ENCODE results near the gene CTIF. TPM values are rescaled to one million over a fixed set of nuclear protein-coding genes. Genes with fewer than 3 reads are reported as not detected.

The CTIF gene
- total RNA-seq, 1 donor from 2014 or later, result 51.5 TPM

- DNase-seq (ENCODE audit: low spot score), result no peak
- Mint-ChIP-seq H3K27me3 (ENCODE audit: unreplicated experiment) (peaks cover 4% of the 10 kb centered on the region), H3K4me3 (ENCODE audit: unreplicated experiment) (no peak overlapping the region), H3K9me3 (ENCODE audit: unreplicated experiment) (no peaks in the 10 kb centered on the region), H3K36me3 (ENCODE audit: low read depth, unreplicated experiment) (peaks cover 13% of the 10 kb centered on the region), H3K4me1 (ENCODE audit: unreplicated experiment) (peaks cover 12% of the 10 kb centered on the region), H3K27ac (ENCODE audit: unreplicated experiment) (no peak overlapping the region)
- TF ChIP-seq, protein P1, sequence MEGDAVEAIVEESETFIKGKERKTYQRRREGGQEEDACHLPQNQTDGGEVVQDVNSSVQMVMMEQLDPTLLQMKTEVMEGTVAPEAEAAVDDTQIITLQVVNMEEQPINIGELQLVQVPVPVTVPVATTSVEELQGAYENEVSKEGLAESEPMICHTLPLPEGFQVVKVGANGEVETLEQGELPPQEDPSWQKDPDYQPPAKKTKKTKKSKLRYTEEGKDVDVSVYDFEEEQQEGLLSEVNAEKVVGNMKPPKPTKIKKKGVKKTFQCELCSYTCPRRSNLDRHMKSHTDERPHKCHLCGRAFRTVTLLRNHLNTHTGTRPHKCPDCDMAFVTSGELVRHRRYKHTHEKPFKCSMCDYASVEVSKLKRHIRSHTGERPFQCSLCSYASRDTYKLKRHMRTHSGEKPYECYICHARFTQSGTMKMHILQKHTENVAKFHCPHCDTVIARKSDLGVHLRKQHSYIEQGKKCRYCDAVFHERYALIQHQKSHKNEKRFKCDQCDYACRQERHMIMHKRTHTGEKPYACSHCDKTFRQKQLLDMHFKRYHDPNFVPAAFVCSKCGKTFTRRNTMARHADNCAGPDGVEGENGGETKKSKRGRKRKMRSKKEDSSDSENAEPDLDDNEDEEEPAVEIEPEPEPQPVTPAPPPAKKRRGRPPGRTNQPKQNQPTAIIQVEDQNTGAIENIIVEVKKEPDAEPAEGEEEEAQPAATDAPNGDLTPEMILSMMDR (IDR thresholded peaks at IDR 0.05; ENCODE audit: unreplicated experiment), result no peak
Measured at GRCh38 chr18:48862678-48863270, 323.9 kb downstream of the CTIF start.

GRCh38 chr18:48863432-48864065 lies 324.7 kb downstream of the CTIF start:
- no peak overlapping the region for H3K27ac Mint-ChIP-seq (ENCODE audit: unreplicated experiment)
- TF ChIP-seq, protein P1 (IDR thresholded peaks at IDR 0.05; ENCODE audit: unreplicated experiment), result no peak
- peaks cover 3% of the 10 kb centered on the region for H3K27me3 Mint-ChIP-seq (ENCODE audit: unreplicated experiment)
- H3K4me3 Mint-ChIP-seq (ENCODE audit: unreplicated experiment), result no peak overlapping the region
- no peaks in the 10 kb centered on the region for H3K9me3 Mint-ChIP-seq (ENCODE audit: unreplicated experiment)
- peaks cover 5% of the 10 kb centered on the region for H3K4me1 Mint-ChIP-seq (ENCODE audit: unreplicated experiment)
- H3K36me3 Mint-ChIP-seq (ENCODE audit: low read depth, unreplicated experiment), result peaks cover 5% of the 10 kb centered on the region
- DNase-seq (ENCODE audit: low spot score), result no peak

DNA sequence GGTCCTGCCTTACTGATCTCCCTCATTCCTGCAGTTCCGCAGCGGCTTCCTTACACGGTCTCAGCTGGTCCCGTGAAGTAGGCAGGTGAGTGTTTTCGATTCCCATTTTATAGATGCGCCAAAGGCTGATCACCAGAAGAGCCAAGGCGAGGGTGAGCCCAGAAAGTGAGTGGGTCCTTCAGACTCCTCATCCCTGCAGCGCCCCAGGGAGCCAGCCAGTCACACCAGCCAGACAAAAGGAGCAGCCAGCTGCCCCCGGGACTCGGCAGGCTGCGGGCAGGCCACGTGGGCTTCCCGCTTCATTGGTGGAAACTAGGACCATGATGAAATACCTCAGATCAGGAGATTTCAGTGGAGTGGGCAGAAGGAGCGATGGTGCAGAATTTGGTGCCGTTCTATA lies 326.0 kb downstream of the CTIF start:
- H3K9me3 Mint-ChIP-seq (ENCODE audit: unreplicated experiment), result no peaks in the 10 kb centered on the region
- peaks cover 4% of the 10 kb centered on the region for H3K36me3 Mint-ChIP-seq (ENCODE audit: low read depth, unreplicated experiment)
- H3K4me1 Mint-ChIP-seq (ENCODE audit: unreplicated experiment), result no peaks in the 10 kb centered on the region
- TF ChIP-seq, protein P1 (IDR thresholded peaks at IDR 0.05; ENCODE audit: unreplicated experiment), result no peak
- H3K27me3 Mint-ChIP-seq (ENCODE audit: unreplicated experiment), result peaks cover 4% of the 10 kb centered on the region
- no peak overlapping the region for H3K27ac Mint-ChIP-seq (ENCODE audit: unreplicated experiment)
- H3K4me3 Mint-ChIP-seq (ENCODE audit: unreplicated experiment), result no peak overlapping the region
- DNase-seq (ENCODE audit: low spot score), result no peak

- Mint-ChIP-seq H3K27ac (ENCODE audit: unreplicated experiment) (no peak overlapping the region), H3K9me3 (ENCODE audit: unreplicated experiment) (no peaks in the 10 kb centered on the region), H3K4me1 (ENCODE audit: unreplicated experiment) (no peaks in the 10 kb centered on the region), H3K4me3 (ENCODE audit: unreplicated experiment) (no peak overlapping the region), H3K36me3 (ENCODE audit: low read depth, unreplicated experiment) (peaks cover 4% of the 10 kb centered on the region), H3K27me3 (ENCODE audit: unreplicated experiment) (peaks cover 4% of the 10 kb centered on the region)
- no peak for DNase-seq (ENCODE audit: low spot score)
- TF ChIP-seq, protein P1 (IDR thresholded peaks at IDR 0.05; ENCODE audit: unreplicated experiment), result no peak
Measured at GRCh38 chr18:48866028-48866733, 327.4 kb downstream of the CTIF start.

DNA sequence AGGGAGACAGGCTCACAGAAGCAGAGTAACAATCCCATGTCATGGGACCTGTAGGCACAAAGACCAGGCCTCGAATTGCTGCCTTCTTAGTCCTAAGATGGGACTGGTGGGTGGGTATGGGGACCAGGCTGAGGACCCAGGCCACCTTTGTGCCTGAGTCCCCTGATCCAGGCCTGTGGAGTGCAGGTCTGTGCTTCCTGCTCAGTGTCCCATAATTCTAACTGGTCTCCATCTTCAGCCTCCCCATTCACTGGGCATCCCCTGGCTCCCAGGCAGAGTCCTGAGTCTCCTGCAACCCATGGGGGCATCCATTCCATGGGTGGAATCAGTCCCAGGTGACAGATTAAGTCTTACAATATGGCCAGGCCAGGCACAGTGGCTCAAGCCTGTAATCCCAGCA lies 328.0 kb downstream of the CTIF start:
- no peak overlapping the region for H3K4me3 Mint-ChIP-seq (ENCODE audit: unreplicated experiment)
- H3K9me3 Mint-ChIP-seq (ENCODE audit: unreplicated experiment), result no peaks in the 10 kb centered on the region
- DNase-seq (ENCODE audit: low spot score), result no peak
- H3K36me3 Mint-ChIP-seq (ENCODE audit: low read depth, unreplicated experiment), result peaks cover 4% of the 10 kb centered on the region
- TF ChIP-seq, protein P1 (IDR thresholded peaks at IDR 0.05; ENCODE audit: unreplicated experiment), result no peak
- peaks cover 6% of the 10 kb centered on the region for H3K27me3 Mint-ChIP-seq (ENCODE audit: unreplicated experiment)
- H3K4me1 Mint-ChIP-seq (ENCODE audit: unreplicated experiment), result no peaks in the 10 kb centered on the region
- no peak overlapping the region for H3K27ac Mint-ChIP-seq (ENCODE audit: unreplicated experiment)
